Testis (tissue), 2 donors: ENCODE measurements around the gene CACNA2D4.

ENCODE experiments used
- POLR2A ChIP-seq: fragments of 450-650 bp; IDR thresholded peaks from one replicate; pipeline ENCODE4 v1.6.1; 2017; ENCODE audit warnings: antibody characterized with exemption, mild to moderate bottlenecking, moderate library complexity
- TF ChIP-seq, protein P1 (sequence below), 3 experiments: fragments of 450-650 bp in 2 of 3; fragments of 200-600 bp in 1 of 3; sonication (generic) in 1 of 3; IDR thresholded peaks; one replicate each; pipeline ENCODE4 v1.5.1; 2016 to 2019; ENCODE audit warnings: antibody characterized with exemption in 3 of 3, mild to moderate bottlenecking in 2 of 3, moderate library complexity in 1 of 3

DNA sequence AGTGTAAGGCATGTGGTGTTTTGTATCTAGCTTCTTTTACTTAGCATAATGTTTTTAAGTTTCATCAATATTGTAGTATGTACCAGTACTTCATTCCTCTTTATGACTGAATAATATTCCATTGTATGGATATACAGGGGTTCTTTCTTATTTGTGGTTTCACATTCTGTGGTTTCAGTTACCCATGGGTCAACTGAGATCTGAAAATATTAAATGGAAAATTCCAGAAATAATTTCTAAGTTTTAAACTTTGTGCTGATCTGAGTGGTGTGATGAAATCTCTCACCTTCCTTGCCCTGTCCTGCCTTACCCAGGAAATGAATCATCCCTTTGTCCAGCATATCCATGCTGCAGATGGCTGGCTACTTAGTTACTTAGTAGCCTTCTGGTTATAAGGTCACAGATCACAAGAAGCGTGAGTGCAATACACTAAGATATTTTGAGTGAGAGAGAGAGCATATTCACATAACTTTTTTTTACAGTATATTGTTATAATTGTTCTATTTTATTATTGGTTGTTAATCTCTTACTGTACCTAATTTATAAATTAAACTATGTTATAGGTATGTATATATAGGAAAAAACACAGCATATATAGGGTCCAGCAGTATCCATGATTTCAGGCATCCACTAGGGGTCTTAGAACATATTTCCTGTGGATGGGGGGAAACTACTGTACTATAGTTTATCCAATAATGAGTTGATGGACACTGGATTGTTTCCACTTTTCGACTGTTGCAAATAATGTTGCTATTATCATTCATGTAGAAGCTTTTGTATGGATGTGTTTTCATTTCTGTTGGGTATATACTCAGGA, 157.7 kb downstream of the CACNA2D4 start:
- TF ChIP-seq, protein P1, sequence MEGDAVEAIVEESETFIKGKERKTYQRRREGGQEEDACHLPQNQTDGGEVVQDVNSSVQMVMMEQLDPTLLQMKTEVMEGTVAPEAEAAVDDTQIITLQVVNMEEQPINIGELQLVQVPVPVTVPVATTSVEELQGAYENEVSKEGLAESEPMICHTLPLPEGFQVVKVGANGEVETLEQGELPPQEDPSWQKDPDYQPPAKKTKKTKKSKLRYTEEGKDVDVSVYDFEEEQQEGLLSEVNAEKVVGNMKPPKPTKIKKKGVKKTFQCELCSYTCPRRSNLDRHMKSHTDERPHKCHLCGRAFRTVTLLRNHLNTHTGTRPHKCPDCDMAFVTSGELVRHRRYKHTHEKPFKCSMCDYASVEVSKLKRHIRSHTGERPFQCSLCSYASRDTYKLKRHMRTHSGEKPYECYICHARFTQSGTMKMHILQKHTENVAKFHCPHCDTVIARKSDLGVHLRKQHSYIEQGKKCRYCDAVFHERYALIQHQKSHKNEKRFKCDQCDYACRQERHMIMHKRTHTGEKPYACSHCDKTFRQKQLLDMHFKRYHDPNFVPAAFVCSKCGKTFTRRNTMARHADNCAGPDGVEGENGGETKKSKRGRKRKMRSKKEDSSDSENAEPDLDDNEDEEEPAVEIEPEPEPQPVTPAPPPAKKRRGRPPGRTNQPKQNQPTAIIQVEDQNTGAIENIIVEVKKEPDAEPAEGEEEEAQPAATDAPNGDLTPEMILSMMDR (IDR thresholded peaks at IDR 0.05): no peak
- no peak for TF ChIP-seq POLR2A
